DMS53 treated with DMSO at 0.1 percent for 48 hours (cell line): ENCODE measurements around the gene PAPPA.

Experiments
- DNase-seq: peaks from one replicate; lab custom pipeline; 2025; ENCODE audit not compliant: unreplicated experiment; lab: John Stamatoyannopoulos, UW

Gene PAPPA

DNA sequence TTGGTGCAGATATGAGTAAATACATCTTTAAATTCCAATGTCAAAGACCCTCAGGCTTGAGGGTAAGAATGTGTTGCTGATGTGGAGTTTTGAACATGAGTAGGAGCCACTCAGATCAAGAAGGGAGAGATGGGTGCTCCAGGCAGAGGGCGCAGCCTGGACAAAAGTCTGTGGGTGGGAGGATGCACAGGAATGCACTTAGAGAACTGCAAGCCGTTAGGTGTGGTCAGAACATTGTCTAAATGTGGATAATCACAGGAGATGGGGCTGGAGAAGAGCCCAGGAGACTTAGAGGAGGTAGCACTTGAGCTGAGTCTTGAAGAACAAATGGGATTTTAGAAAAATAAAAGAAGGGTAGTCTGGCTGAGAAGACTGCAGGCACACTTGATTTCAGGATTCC is 255.5 kb downstream of the PAPPA start:
- no peak for DNase-seq

DNA sequence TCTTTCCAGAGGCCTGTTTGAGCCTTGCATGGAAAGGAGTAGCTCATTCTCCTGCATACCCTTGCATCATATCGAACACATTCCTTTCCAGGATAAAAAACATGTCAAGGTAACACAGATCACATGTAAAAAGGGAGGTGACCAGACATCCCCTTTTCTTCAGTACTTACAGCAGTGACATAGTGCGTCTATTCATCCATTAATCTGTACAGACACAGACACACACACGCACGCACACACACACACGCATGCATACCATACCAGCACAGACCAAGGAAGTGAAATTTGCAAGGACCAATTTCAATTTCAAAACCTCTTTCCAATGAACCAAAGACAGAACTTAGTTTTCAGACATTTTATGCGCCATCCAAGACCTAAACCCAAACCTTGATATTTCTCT is 256.0 kb downstream of the PAPPA start:
- no peak for DNase-seq

DNA sequence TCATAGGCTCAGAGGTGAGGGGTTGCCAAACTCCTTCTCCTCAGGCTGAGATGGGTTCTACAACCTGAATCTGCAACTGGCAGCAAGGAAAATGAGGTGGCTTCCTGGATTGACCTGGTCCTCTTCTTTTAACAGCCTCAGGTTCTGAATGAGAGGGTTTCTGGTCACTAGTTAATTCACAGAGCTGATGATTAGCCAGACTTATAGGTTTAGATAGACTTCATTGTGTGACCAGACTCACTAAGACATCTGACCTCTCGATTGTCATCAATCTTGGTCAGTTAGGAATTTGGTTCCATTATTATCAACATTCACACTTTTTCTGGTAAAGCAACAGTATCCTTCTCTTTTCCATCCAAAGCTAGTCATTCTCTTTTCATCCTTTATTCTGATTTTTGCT is 257.9 kb downstream of the PAPPA start:
- DNase-seq = no peak

DNA sequence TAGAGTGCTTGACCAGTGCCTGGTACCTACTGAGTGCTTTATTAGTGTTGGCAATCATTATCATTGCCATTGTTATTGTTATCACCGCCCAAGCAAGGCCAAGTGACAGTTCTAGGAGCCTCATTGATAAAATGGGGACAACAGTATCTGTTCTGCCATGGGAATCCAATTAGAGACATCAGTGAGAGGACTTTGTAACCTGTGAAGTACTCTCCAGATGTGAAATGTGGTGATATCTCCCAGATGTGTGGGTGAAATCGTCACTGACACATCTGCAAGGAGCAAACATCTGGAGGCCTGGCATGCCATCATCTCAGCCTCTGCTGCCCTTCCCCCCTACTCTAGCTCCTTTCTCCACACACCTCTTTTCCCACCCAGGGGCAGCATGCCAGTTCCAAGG is 260.8 kb downstream of the PAPPA start:
- no peak for DNase-seq

DNA sequence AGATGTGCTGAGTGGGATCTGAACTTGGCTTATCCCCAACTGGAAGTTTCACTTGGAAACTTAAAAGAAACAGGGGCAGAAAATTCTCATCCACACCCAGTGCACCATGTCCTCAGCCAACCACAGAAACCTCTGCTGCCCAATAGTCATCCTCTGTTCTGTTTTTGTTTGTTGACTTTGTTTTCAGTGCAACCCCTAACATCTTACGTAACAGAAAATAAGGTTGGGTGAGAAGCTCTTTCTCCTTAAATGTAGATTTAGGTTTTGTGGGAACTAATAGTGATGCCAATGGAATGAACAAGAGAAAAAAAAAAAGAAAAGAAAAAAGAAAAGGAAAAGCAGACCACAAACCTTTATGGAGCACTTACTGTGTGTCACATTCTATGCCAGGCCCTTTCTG is 262.8 kb downstream of the PAPPA start:
- no peak for DNase-seq

DNA sequence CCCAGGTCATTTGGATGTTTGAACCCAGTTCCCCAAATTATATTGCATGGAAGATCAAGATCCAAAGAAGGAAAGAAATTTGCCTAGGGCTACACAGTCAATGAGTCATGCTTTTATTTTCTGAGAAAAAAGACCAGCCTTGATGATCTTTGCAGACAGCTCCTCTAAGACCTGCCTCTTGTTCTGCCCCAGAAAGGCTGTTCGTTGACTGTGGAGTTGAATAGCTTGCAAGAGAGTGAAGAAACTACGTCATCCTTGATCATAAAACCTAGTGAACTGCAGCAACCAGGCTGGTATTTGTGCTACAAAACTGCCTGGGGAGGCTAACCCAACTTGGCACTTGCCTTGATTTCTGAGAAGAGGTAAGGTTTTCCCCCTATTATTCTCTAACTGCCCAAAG is 263.9 kb downstream of the PAPPA start:
- DNase-seq = no peak

DNA sequence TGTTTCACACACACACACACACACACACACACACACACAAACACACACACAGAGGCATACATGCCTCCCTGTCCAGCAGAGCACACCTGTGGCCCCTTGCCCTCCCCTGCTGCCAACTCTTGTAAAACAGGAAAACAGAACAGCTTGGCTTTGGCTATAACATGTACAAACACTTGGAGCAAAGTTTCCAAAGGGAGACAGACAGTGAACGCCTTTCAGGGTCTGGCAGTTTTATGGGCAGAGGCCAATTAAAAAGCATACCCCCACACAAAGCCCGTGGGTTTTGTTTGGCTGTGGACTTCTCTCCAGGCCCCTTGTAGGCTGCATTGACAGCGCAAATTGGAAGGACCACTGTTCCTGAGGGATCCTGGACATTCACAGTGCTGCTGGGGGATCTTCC is 265.6 kb downstream of the PAPPA start:
- no peak for DNase-seq

DNA sequence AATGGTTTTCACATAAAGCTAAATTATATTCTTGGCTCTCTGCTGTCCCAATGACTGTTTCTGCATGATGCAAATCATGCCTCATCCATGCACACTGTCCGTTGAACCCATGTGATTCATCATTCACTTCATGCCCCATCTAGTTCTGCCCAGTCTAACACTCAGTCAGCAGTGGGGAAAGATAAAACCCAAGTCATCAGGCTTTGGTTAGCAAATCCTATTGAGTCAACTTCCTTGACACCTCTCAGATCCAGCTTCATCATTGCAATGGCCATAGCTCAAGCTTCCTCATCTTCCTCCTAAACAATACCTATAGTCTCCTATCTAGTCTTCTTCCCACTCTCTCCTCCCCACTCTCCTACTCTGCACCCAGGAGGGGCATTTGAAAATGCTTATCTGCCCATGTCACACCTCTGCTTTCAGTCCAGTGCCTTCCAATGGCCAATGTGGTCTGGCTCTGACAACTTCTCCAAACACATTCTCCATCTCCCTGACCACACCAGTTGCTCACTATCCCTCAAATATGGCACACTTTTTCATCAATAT is 267.5 kb downstream of the PAPPA start:
- DNase-seq = no peak

DNA sequence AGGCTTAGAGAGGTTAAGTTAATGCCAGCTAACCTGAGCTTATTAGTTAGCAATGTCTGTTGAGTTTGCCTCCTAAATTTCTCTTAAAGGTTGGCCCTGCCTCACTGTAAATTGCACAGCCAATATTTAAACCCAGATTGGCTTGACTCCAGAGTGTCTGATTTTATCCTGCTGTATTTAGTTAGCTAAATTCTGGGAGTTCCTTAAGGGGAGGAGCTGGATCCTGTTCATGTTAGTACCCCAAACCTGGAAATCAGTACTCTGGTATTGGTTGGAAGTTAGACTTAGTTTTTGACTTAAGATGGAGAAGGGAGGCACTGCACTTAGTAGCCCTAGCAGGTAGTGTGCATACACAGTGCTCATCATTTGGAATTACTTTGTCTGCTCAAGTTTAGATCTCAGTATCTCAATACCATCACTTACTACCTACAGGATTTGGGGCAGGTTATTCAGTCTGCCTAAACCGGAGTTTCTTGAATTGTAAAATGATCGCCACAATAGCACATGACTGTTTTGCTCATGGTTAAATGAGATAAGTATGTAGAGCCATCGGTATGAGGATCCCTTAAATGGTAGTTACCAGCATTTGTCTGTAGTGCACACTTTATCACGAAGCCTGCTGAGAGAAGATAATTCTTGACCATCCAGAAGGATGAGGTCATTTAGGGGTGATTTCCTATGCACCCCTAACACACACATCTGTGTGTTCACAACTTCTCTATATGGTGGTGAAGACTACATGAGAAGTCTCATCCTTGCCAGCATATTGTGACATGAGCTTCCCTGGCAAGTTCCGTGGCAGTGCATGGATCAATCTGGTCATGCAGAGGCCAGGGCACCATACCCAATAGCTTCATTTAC is 268.8 kb downstream of the PAPPA start:
- DNase-seq = no peak

DNA sequence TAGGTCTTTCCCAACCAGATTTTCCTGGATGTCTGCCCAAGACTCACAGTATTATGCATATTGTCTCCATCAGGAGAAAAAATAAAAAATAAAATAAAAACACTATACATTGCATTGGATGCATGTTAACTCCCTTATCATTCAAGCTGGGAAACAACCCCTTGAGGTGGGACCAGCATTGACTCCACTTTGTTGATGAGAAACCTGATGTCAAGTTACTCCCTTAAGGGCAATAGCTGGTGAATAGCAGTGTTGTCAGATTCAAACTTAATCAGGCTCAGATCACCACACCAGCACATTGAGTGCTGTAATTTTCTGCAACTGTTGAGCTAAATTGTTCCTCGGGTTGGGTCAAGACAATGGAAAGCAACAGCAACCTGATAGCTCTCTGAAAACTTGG is 269.6 kb downstream of the PAPPA start:
- no peak for DNase-seq

DNA sequence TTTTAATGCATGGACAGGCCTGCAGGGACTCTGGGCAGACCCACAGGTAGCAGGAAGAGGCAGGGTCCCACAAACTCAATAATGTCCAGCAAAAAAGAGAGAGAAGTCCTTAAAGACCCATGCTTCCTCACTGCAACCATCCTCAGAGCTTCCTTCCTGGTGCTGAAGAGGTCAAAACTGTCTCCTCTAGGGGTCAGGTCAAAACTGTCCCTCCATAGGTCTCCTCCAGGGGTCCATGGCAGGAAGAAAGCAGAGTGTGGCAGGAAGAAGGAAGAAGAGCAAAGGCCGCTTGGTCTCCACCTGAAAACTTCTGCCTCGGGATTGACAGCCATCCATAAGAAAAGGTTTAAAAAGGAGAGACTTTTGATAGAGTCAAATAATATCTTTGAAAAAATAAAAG is 271.7 kb downstream of the PAPPA start:
- DNase-seq = no peak

DNA sequence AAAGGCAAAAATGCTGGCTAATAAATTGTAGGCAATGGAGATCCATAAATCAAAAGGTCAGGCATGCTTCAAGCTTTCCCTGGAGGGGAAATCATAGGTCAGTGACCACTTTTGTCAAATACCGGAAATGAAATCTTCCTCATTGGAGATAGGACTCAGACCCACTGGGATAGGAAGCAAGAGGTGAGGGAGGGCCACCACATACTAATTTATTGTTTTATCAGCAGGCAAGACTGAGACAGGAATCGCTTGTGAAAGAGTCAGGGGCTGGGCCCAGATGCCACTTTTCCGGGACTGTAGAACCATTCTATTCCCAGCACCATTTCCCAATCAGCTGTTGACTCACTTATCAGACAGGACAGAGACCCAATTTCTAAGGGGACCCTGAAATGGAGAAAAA is 277.3 kb downstream of the PAPPA start:
- DNase-seq = no peak

DNA sequence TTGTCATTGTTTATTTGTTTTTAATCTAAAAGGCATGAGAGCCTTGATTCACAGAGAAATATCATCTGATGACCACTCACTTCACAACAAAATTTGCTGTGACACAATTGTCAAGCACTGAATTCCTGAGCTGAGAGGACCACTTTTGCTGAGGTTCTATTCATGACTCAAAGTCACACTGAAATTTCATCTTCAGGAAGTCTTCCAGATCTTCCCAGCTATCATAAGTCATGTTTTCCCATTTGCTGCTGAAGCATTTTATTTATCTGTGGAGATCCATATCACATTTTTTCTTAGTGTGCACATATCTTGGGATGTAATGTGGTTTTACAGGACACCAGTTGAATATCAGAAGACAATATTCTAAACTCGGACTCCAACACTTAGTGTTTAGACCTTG is 278.5 kb downstream of the PAPPA start:
- no peak for DNase-seq

DNA sequence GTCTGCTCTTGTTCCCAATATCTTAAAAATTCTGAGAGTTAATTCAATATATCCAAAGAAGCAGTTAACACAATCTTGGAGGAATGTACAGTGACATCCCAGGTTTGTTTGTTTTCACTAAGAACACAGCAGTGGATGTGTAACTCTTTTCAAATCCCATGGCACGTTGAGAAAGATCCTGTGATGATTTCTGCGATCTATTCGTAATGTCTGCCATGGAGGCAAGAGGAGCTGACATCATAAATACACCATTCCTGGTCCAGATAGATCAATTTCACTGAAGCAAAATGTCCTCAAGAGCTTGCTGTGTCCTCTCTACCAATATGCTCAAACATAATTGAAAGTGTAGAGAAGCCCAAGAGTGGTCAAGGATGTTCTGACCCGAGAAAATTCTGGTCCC is 280.7 kb downstream of the PAPPA start:
- DNase-seq = no peak

DNA sequence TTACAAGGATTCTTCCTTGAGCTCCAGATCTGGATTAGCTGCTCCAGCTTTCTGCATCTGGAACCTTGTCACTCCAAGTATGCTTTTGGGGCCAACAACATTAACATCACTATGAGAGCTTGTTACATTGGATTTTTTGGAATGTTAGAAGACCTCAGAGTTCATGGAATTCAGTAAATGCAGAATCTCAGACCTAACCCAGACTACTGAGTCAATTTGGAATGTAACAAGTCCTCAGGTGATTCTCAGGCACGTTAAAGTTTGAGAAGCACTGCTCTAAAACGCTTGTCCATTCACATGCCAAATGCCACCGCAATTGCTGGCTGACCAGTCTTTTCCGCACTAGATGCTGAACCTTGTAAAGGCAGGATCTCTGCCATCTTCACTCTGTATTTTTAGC is 282.1 kb downstream of the PAPPA start:
- no peak for DNase-seq

DNA sequence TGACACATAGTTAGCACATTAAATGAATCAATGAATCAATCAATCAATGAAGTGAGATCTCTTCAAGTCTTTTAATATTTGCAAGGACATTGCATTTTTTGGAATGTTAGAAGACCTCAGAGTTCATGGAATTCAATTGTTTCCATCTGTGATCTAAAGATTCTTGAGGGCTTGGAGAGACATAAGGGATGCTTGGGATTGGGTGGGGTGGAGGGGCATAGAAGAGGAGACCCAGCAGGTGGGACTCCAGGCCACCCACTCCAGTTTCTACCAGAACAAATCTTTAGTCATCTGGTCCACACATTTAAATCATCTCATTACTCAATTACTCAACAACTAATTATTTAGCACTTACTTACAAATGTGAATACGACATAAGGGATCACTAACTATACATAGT is 282.5 kb downstream of the PAPPA start:
- no peak for DNase-seq

DNA sequence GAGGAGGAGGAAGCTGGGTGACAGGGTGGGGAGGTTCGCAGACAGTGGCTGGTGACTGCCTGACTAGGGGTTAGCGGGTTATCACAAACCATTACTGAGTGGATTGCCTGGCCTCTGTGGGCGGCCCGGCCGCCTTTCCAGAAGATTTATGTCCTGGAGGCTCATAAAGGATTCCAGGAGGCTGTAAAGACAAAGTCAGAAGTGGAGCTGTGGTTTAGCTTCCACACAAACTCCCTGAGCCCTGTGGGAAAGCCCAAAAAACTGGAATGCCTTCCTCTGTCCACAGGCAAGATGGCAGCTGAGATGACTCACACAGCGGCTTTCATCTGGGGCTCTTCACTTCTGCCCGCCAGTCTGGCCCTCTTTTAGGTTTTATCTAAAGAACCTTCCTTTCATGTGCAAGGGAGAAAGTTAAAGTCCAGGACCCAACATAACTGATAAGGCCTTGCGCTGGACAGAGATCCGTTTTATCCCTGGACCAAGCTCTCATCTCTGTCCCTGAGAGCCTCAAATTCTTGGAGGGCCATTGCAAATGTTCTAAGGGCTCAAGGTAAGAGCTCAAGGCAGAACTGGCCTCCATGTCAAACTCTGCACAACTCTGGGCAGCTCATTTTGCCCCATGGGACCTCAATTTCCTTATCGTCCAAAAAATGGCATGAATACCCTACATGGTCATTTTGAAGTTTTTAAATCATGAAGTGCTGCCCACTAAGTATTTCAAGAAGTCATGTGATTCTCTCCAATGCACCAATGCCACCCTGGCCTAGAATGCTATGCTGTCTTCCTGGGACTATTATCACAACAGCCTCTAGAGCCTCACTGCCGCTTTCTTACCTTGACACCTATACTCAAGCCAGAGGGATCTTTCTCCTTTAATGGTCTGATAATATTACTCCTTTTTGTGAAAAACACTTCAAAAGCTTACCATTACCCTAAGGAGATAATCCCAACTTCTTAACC is 284.1 kb downstream of the PAPPA start:
- no peak for DNase-seq

DNA sequence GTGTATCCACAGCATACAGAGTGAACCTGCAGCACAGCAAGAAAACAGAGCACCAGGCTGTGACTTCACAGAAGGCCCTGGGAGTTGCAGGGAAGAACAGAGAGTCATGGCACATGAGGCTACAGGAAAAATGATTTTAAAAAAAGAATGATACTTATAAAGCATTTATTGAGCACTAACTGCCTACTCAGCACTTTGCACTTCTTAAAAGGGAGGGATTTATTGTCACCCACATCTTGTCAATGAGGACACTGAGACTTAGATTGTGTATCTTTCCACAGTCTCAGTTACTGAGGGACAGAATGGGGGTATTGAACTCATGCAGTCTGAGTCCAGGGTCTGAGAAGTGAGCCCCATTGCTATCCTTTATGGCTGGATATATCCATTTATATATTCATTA is 288.9 kb downstream of the PAPPA start:
- DNase-seq = no peak

DNA sequence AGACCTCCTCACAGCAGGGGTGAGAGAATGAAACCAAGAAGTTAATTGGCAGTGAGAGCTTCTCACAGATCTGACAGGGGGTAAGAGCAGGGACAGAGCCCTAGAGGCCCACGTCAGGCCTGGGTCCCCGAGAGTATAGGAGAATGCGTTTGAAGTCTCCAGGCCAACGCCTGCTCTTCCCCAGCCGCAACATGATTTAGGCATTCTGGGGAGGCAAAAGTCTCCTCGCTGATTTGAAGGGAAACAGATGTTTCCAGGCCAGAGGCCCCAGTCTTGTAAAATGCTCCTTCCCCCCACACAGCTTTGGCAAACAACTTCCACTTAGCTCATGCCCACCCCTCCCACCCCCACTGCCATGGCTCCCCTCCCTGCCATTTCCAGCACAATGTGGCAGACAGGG is 294.3 kb downstream of the PAPPA start:
- DNase-seq = no peak

DNA sequence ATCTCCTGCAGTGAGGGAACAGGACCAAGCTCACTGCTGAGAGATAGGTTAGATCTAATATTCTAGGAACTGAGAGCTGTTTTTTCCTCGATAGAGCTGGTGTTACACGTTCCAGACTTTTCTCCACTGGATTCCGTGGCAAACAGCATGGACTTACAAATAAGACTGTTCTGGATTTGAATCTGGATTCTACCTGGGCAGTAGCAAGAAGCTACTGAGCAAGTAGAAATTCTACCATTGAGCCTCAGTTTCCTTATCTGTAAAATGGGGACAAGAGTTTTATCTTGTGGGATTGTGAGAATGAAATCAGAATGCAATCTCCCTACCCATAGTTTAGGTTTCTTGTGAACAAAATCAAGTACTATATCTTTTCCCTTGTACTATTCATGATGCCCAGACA is 294.8 kb downstream of the PAPPA start:
- no peak for DNase-seq

DNA sequence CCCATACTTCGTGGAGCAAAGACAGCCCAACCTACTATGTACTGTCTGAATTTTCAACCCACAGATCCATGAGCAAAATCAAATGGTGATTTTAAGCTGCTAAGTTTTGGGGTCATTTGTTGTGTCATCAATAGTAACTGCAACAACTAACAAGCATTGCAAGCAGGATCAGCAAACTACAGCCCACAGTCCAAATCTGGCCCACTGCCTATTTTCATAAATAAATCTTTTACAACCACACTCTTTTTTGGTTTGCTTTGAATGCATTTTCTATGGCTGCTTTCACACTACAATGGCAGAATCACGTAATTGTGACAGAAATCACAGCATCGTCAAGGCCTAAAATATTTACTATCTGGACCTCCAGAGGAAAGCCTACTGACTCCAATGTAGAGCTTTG is 296.4 kb downstream of the PAPPA start:
- no peak for DNase-seq
